SU-DHL-6 (cell line): ENCODE data around the gene DCAKD.

ENCODE experiments used
- H2AFZ ChIP-seq: fragments of 200-600 bp; sonication (generic); 2 replicates; pipeline ENCODE4 v1.6.1; 2014; ENCODE audit warnings: low read depth, mild to moderate bottlenecking, moderate library complexity, mixed read lengths, antibody characterized with exemption, low read length; ENCODE audit not compliant: severe bottlenecking
- H3F3A ChIP-seq: fragments of 200-600 bp; shearing (Covaris generic); 2 replicates; pipeline ENCODE4 v1.6.0; 2016; ENCODE audit warnings: antibody characterized with exemption, mild to moderate bottlenecking; ENCODE audit not compliant: insufficient read depth
- H3K27ac ChIP-seq: fragments of 200-600 bp; sonication (generic); 2 replicates; pipeline ENCODE4 v1.5.1; 2016; ENCODE audit warnings: low read depth, mild to moderate bottlenecking, low read length, moderate library complexity, mixed read lengths
- H3K27me3 ChIP-seq: fragments of 200-600 bp; sonication (generic), shearing (Covaris generic); 2 replicates; pipeline ENCODE4 v1.6.0; 2014; ENCODE audit warnings: mild to moderate bottlenecking, low read length
- H3K36me3 ChIP-seq: fragments of 200-600 bp; sonication (generic); 2 replicates; pipeline ENCODE4 v1.6.1; 2014; ENCODE audit warnings: mild to moderate bottlenecking, low read length, mixed read lengths
- H3K4me2 ChIP-seq: fragments of 300-600, 200-600 bp; shearing (Covaris generic), sonication (generic); 2 replicates; pipeline ENCODE4 v1.6.0; 2014; ENCODE audit warnings: low read length, low read depth, mild to moderate bottlenecking; ENCODE audit not compliant: poor library complexity, severe bottlenecking
- H3K4me3 ChIP-seq: fragments of 200-600 bp; sonication (generic); 2 replicates; pipeline ENCODE4 v1.5.1; 2014; ENCODE audit warnings: antibody characterized with exemption, low read length, mild to moderate bottlenecking, mixed read lengths; ENCODE audit not compliant: insufficient read depth, poor library complexity, severe bottlenecking
- H3K79me2 ChIP-seq: fragments of 200-600 bp; sonication (generic); 2 replicates; pipeline ENCODE4 v1.6.1; 2014; ENCODE audit warnings: mild to moderate bottlenecking, low read length, moderate library complexity; ENCODE audit not compliant: insufficient read depth
- H3K9ac ChIP-seq: fragments of 200-600 bp; sonication (generic); 2 replicates; pipeline ENCODE4 v1.7.0; 2014; ENCODE audit warnings: mild to moderate bottlenecking, low read length
- H3K9me2 ChIP-seq: fragments of 200-600 bp; sonication (generic); replicated peaks from 2 replicates; pipeline ENCODE4 v1.6.1; 2014; ENCODE audit warnings: low read length; ENCODE audit not compliant: insufficient read depth
- H3K9me3 ChIP-seq: fragments of 200-600 bp; sonication (generic); 2 replicates; pipeline ENCODE4 v1.6.1; 2014; ENCODE audit warnings: low read length, mixed read lengths; ENCODE audit not compliant: insufficient read depth
- H4K20me1 ChIP-seq: fragments of 200-600 bp; sonication (generic); 2 replicates; pipeline ENCODE4 v1.6.1; 2014; ENCODE audit warnings: low read depth, mild to moderate bottlenecking, antibody characterized with exemption, low read length, moderate library complexity, mixed read lengths
- CTCF ChIP-seq: fragments of 200-600 bp; sonication (generic); IDR thresholded peaks from one replicate; pipeline ENCODE4 v1.5.1; 2017; ENCODE audit warnings: antibody characterized with exemption, mild to moderate bottlenecking, low read length, moderate library complexity; ENCODE audit not compliant: insufficient read depth, poor library complexity, severe bottlenecking
- EZH2phosphoT487 ChIP-seq: fragments of 200-600 bp; sonication (generic), shearing (Covaris generic); conservative IDR thresholded peaks from 2 replicates; pipeline ENCODE4 v1.6.1; 2018; ENCODE audit warnings: mild to moderate bottlenecking, antibody characterized with exemption, low read length, moderate library complexity, mixed read lengths

The DCAKD gene

GRCh38 chr17:44997733-44998520 is 53.5 kb downstream of the DCAKD start:
- no peak overlapping the region for H2AFZ ChIP-seq

GRCh38 chr17:44996304-44996703 is 55.1 kb downstream of the DCAKD start:
- H3K9me3 ChIP-seq, result peaks cover 5% of the 10 kb centered on the region; the same call in 1 of the 2 replicates
- H4K20me1 ChIP-seq, result no peaks in the 10 kb centered on the region
- no peak overlapping the region for H2AFZ ChIP-seq
- no peak overlapping the region for H3K27ac ChIP-seq
- no peaks in the 10 kb centered on the region for H3K9me2 ChIP-seq
- no peaks in the 10 kb centered on the region for H3F3A ChIP-seq
- no peaks in the 10 kb centered on the region for H3K79me2 ChIP-seq
- no peaks in the 10 kb centered on the region for H3K27me3 ChIP-seq
- H3K9ac ChIP-seq, result no peak overlapping the region
- H3K4me3 ChIP-seq, result no peak overlapping the region
- H3K36me3 ChIP-seq, result no peaks in the 10 kb centered on the region
- no peak for TF ChIP-seq EZH2phosphoT487
- TF ChIP-seq CTCF, result no peak
- H3K4me2 ChIP-seq, result no peak overlapping the region

More at GRCh38 chr17:44997733-44998520, 53.5 kb downstream of the DCAKD start:
- H3K9me2 ChIP-seq, result no peaks in the 10 kb centered on the region
- H3K27me3 ChIP-seq, result no peaks in the 10 kb centered on the region
- H3K79me2 ChIP-seq, result no peaks in the 10 kb centered on the region
- H4K20me1 ChIP-seq, result no peaks in the 10 kb centered on the region
- no peaks in the 10 kb centered on the region for H3F3A ChIP-seq
- no peak for TF ChIP-seq EZH2phosphoT487
- no peak for TF ChIP-seq CTCF
- no peak overlapping the region for H3K4me2 ChIP-seq
- H3K9me3 ChIP-seq, result peaks cover 5% of the 10 kb centered on the region; the same call in 1 of the 2 replicates
- H3K27ac ChIP-seq, result no peak overlapping the region
- H3K36me3 ChIP-seq, result no peaks in the 10 kb centered on the region
- H3K4me3 ChIP-seq, result no peak overlapping the region
- no peak overlapping the region for H3K9ac ChIP-seq

- no peaks in the 10 kb centered on the region for H3K79me2 ChIP-seq
- H4K20me1 ChIP-seq, result no peaks in the 10 kb centered on the region
- H3K9me3 ChIP-seq, result peaks cover 5% of the 10 kb centered on the region; the same call in 1 of the 2 replicates
- H3K9ac ChIP-seq, result no peak overlapping the region
- no peaks in the 10 kb centered on the region for H3K27me3 ChIP-seq
- no peak overlapping the region for H3K27ac ChIP-seq
- H3F3A ChIP-seq, result no peaks in the 10 kb centered on the region
- no peak overlapping the region for H3K4me2 ChIP-seq
- H2AFZ ChIP-seq, result no peak overlapping the region
- no peak for TF ChIP-seq EZH2phosphoT487
- no peak for TF ChIP-seq CTCF
- no peaks in the 10 kb centered on the region for H3K36me3 ChIP-seq
- no peak overlapping the region for H3K4me3 ChIP-seq
- H3K9me2 ChIP-seq, result no peaks in the 10 kb centered on the region
These were observed 55.9 kb downstream of the DCAKD start for GRCh38 chr17:44995436-44996001.
